HG02970 (cell line): ENCODE results near the gene RMND5B.
"Not testable (repeated sequence)": the region's sequence is repeated elsewhere in the genome, so short reads cannot be mapped to it uniquely, and the experiment has no call there.

Source experiments
- ATAC-seq: cut with Tn5 transposase; IDR thresholded peaks from one replicate; pipeline ENCODE4 v1.9.1; 2021; ENCODE audit warnings: mild to moderate bottlenecking, moderate library complexity, moderate number of reproducible peaks; ENCODE audit not compliant: unreplicated experiment, low FRiP score

Gene RMND5B

GRCh38 chr5:178127300-178128009, 3.4 kb upstream of the RMND5B start:
- ATAC-seq = not testable (repeated sequence)

DNA sequence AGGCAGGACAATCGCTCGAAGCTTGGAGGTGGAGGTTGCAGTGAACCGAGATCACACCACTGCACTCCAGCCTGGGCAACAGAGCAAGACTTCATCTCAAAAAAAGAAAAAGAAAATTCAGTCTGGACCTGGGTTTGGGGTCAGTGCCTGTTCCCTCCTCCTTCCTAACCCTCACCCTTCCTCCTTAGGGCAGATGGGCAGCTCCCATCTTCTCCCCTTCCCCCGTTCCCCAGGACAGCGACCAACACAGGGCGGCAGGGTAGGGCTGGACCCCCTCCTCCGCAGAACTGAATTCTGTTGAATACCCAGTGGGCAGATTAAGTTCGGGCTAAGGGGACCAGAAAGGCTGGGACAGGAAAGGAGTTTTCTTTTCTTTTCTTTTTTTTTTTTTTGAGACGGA, 1.5 kb upstream of the RMND5B start:
- ATAC-seq = no peak

GRCh38 chr5:178130234-178130575, 609 bp upstream of the RMND5B start:
- ATAC-seq = not testable (repeated sequence)

GRCh38 chr5:178131446-178131996, 707 bp downstream of the RMND5B start:
- no peak for ATAC-seq

GRCh38 chr5:178136990-178137389, 6.2 kb downstream of the RMND5B start:
- ATAC-seq = no peak

DNA sequence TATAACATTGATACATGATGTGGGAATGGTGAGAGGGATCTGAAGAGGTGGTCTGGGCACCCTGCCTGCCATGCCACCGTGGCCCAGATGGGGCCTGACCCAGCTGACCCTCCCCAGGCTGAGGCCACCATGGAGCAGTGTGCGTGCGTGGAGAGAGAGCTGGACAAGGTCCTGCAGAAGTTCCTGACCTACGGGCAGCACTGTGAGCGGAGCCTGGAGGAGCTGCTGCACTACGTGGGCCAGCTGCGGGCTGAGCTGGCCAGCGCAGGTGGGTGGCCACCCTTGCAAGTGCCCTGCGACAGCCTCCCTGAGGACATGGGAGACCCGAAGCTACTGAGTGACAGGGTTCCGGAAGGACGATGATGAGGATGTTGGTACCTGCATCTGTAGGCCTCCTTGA, 7.2 kb downstream of the RMND5B start:
- ATAC-seq = no peak

DNA sequence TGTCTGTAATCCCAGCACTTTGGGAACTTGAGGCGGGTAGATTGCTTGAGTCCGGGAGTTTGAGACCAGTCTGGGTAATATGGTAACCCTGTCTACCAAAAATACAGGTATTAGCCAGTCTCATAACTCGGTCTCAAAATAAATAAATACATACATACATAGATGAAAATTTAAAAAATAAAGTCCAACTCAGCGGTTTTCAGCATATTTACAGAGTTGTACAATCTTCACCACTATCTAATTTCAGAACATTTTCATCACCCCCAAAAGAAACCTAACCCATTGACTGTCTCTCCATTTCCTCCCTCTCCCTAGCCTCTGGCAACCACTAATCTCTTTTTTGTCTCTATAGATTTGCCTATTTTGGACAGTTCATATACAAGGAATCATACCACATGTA, 10.7 kb downstream of the RMND5B start:
- ATAC-seq = no peak

DNA sequence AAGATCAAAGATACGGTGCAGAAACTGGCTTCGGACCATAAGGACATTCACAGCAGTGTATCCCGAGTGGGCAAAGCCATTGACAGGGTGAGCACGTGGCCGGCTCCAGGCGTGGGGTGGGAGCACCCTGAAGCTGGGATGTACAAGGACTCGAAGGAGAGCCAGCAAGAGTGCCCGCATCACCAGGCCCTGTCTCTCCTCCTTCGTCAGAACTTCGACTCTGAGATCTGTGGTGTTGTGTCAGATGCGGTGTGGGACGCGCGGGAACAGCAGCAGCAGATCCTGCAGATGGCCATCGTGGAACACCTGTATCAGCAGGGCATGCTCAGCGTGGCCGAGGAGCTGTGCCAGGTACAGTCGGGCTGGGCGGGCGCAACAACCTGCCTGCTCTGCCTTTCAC, 11.8 kb downstream of the RMND5B start:
- ATAC-seq = no peak

GRCh38 chr5:178143246-178143645, 12.4 kb downstream of the RMND5B start:
- ATAC-seq = no peak

DNA sequence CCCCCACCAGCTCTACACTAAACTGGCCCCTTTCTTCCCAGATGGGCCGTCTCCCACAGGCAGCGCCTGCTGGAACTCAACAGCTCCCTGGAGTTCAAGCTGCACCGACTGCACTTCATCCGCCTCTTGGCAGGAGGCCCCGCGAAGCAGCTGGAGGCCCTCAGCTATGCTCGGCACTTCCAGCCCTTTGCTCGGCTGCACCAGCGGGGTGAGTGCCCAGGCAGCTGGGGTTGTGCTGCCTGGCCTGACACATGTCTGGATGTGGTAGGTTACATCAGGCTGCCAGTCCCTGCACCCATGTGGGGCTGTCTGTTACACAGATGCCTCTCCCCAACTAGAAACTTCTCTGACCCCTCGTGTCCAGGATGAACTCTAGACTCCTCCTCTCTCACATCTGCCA, 13.1 kb downstream of the RMND5B start:
- no peak for ATAC-seq

DNA sequence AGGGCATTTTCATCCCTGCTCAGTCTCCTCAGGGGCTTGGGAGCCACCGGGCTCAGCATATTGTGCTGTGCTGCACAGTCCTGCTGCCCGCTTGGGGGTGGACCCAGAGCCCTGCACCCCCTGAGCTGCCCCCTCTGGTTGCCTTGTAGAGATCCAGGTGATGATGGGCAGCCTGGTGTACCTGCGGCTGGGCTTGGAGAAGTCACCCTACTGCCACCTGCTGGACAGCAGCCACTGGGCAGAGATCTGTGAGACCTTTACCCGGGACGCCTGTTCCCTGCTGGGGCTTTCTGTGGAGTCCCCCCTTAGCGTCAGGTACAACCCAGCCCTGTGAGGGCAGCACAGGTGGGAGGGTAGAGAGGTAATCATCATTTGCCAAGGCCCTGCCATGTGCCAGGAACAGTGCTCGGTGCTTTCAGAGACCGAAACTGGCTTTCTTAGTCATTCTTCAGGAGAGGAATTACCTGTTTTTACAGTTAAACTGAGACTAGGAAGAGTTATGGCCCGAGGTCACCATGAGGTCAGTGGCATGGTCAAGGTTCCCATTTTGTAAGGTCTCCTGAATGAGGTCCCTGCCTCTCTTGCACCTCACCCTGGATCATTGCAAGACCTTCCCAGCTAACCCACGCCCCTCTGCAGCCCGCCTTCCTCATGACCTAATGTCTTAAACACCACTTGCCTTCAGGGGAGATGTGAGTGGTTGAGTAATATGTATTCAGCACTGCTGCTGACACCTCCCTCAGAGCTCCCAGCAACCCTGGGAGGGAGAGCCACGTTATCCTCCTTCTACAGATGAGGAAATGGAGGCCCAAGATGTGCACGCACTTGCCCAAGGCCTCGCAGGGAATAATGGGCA, 15.4 kb downstream of the RMND5B start:
- ATAC-seq = no peak

DNA sequence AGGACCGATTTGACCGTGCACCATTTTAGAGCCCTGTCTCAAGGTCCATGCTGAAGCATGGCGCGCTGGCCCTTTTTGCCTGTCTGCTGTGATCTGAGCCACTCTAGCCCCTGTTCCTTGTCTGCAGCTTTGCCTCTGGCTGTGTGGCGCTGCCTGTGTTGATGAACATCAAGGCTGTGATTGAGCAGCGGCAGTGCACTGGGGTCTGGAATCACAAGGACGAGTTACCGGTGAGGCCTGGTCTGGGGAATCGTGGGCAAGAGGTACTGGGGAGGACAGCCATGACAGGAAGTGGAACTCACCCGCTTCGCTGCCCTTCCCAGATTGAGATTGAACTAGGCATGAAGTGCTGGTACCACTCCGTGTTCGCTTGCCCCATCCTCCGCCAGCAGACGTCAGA, 16.6 kb downstream of the RMND5B start:
- ATAC-seq = no peak

GRCh38 chr5:178149199-178149932, 18.6 kb downstream of the RMND5B start:
- no peak for ATAC-seq

DNA sequence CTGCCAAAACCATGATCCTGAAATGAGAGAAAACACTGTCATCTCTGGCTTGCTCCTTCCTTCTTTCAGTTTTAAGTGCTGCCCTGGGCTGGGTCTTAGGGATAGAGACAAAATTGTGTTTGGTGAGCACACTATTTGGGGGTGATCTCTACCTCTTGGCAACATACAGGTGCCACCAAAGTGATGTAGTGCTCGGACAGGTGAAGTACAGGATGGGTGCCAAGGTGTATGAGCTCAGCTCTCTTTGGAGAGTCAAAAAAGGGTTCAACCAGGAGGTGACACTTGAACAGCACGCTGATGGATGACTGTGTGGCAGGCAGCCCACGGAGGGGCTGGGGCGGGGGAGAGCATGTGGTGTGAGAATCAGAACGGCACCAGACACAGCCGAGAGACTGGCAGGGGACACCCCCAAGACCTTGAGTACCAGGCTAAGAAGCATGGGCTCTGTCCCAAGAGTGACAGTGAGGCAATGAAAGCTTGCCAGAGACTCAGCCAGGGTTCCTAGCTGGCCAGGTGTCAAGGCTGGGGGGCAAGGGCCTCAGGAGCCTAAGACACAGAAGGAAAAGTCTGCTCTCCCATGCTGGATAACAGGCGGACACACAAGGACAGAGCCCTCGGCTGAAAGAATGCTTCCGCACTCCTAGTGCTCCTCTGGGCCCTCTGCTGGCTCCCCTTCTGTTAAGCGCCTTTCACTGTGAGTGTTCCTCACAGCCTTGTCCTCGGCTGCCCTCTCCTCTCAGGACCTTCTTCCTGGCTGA, 20.3 kb downstream of the RMND5B start:
- no peak for ATAC-seq

DNA sequence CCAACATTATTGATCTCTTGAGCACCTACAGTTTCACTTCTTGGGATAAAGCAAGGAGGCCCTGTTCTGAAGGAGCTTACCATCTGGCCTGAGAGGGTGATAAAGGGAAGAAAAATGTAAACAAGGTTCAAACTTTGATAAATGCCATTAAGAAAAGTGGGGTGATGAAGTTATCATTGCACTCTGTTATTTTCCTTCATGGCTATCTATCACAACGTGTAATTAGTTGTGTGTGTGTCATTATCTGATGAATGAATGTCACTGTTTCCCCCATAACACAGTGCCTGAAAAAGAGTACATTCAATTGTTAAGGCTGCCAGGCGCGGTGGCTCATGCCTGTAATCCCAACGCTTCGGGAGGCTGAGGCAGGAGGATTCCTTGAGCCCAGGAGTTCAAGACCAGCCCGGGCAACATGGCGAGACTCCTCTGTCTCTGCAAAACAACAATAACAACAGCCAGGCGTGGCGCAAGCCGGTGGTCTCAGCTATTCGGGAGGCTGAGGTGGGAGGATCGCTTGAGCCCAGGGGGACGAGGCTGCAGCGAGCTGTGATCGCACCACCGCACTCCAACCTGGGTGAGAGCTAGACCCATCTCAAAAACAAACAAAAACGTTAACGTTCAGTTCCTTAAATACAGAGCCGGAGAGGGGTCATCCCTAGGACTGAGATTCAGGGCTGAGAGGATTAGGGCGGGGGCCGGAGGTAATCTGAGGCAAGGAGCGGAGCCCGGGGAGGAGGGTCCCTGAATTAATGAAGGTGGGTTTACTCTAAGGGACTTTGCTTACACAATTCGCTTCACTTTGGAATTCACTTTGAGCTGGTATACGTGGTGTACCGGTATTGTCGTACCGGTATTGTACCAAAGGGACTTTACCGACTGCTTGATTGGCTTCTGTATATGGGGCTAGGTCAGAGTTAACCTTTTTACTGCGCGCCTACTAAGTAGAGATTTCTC, 22.0 kb downstream of the RMND5B start:
- ATAC-seq = no peak

GRCh38 chr5:178153530-178154340, 22.9 kb downstream of the RMND5B start, which contains the start of gene NHP2:
TSS of gene NHP2 (minus strand) at chr5:178153885. CDS start at chr5:178153817, 68 bp downstream.
- ATAC-seq = peak; percentile 98

DNA sequence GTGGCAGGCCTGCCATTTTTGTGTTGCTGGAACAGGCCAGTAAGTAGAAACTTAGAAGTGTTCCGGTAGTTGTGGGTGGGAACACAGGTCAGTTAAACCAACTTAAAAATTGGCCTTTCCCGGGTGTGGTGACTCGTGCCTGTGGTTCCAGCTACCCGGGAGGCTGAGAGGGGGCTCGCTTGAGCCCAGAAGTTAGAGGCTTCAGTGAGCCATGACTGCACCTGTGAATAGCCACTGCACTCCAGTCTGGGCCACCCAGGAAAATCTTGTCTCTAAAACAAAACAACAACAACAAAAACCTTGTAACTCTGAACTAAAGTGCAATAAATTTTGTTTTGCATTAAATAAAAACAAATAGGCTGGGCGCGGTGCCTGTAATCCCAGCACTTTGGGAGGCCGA, 24.3 kb downstream of the RMND5B start:
- ATAC-seq = no peak

DNA sequence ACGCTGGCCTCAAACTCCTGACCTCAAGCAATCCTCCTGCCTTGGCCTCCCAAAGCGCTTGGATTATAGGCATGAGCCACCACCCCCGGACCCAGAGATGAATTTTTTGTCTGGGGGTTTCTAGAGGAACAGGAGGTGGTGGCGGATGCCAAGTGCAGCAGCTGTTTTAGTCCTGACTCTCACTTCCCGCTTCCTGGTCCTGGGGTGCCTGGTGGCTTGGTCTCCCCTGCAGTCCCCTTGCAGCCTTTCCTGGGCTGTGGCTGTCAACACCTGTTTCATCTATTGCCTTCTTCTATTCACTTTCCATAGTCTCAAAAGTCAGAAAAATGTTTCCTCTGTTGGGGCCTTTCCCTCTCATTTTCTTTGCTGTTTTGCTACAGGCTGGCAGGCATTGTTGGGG, 29.4 kb downstream of the RMND5B start:
- ATAC-seq = no peak
